Body of pancreas (tissue), 4 donors: ENCODE measurements around the gene CYTH3. TPM values are rescaled to one million over a fixed set of nuclear protein-coding genes. Genes with fewer than 3 reads are reported as not detected.
A peak's percentile ranks its signal among the peaks of the same experiment; 100 is the strongest.
"Not testable (repeated sequence)": the region's sequence is repeated elsewhere in the genome, so short reads cannot be mapped to it uniquely, and the experiment has no call there.

ENCODE experiments used
- ATAC-seq: fragments of 150-250 bp; one replicate; pipeline ENCODE4 v1.9.1; 2016
- DNase-seq, 4 donors: peaks; one replicate each; pipeline ENCODE4 v3.0.0-alpha.2; 2019
- H3K27ac ChIP-seq, 4 donors: fragments of 200-600 bp; sonication (generic); 1 replicate in 3 of 4; 2 replicates in 1 of 4; pipeline versions ENCODE4 v1.5.1 to v1.6.1; 2016 to 2019; ENCODE audit warnings: mild to moderate bottlenecking in 1 of 4, mixed read lengths in 1 of 4, moderate library complexity in 1 of 4
- H3K27me3 ChIP-seq, 2 donors: fragments of 200-600 bp; sonication (generic); one replicate each; pipeline ENCODE4 v1.6.0; 2016; ENCODE audit warnings: mild to moderate bottlenecking in 1 of 2
- H3K36me3 ChIP-seq, 2 donors: fragments of 200-600 bp; sonication (generic); replicated peaks in 1 of 2; 2 replicates each; pipeline ENCODE4 v1.5.1; 2016; ENCODE audit warnings: low read depth in 2 of 2; ENCODE audit not compliant: insufficient read depth in 1 of 2
- H3K4me1 ChIP-seq: fragments of 200-600 bp; sonication (generic); one replicate; pipeline ENCODE4 v1.6.0; 2016
- H3K4me3 ChIP-seq, 2 donors: fragments of 200-600 bp; sonication (generic); 1 replicate in 1 of 2; 2 replicates in 1 of 2; pipeline ENCODE4 v1.5.1; 2016 to 2019
- H3K9me3 ChIP-seq, 3 donors: fragments of 200-600 bp; sonication (generic); 1 replicate in 2 of 3; 2 replicates in 1 of 3; pipeline ENCODE4 v1.5.1; 2016
- CTCF ChIP-seq, 7 experiments: fragments of 450-650 bp in 4 of 7; fragments of 200-600 bp in 3 of 7; sonication (generic) in 3 of 7; IDR thresholded peaks; one replicate each; pipeline ENCODE4 v1.5.1; 2016 to 2019; ENCODE audit warnings: antibody characterized with exemption in 7 of 7
- POLR2A ChIP-seq, 3 donors: fragments of 450-650 bp; IDR thresholded peaks; one replicate each; pipeline ENCODE4 v1.6.1; 2016; ENCODE audit warnings: antibody characterized with exemption in 3 of 3, mild to moderate bottlenecking in 2 of 3
- WGBS, 2 donors: methylation state at CpG; one replicate each; pipeline ENCODE4 v1.1.5; 2017; 5-methylcytosine and 5-hydroxymethylcytosine counted together
- intact Hi-C: fragments of 100-400 bp; cut with DNase I; formaldehyde crosslinking; loops from one replicate; pipeline ENCODE4 v1.15.1; 2023
- total RNA-seq, 2 donors: library from RNA; depleted of rRNA; stranded (reverse); fragments of >200 nt; gene quantifications; one replicate each; pipeline ENCODE4 v1.1.0, GENCODE V29; 2016

Gene CYTH3
- total RNA-seq, 2 donors from 2014 or later: 14.0 to 18.8 TPM

GRCh38 chr7:6232116-6232515, 40.3 kb downstream of the CYTH3 start:
- Histone ChIP-seq H3K4me3 (no peak overlapping the region), H3K4me1 (peaks cover 4% of the 10 kb centered on the region), H3K9me3 (no peaks in the 10 kb centered on the region), H3K36me3 (no peaks in the 10 kb centered on the region), H3K27ac (no peak overlapping the region), H3K27me3 (no peaks in the 10 kb centered on the region)
- no peak for TF ChIP-seq CTCF (IDR thresholded peaks at IDR 0.05)
- intact Hi-C loops: no loop called here
- WGBS, 2 donors: 81 to 82% methylated on average over 3 of the region's 3 CpGs
- DNase-seq (no peak), ATAC-seq (no peak)

GRCh38 chr7:6231184-6231583, 41.2 kb downstream of the CYTH3 start:
- H3K4me3 ChIP-seq: no peak overlapping the region
- intact Hi-C loops: no loop called here
- ATAC-seq: no peak
- H3K36me3 ChIP-seq: no peaks in the 10 kb centered on the region
- TF ChIP-seq CTCF (IDR thresholded peaks at IDR 0.05) (no peak), POLR2A (IDR thresholded peaks at IDR 0.05) (no peak)
- peaks cover 4% of the 10 kb centered on the region for H3K4me1 ChIP-seq
- no peaks in the 10 kb centered on the region for H3K27me3 ChIP-seq
- no peak for DNase-seq
- 75 to 85% methylated on average over 7 of the region's 7 CpGs for WGBS, 2 donors
- H3K27ac ChIP-seq: no peak overlapping the region
- H3K9me3 ChIP-seq: no peaks in the 10 kb centered on the region

- H3K27me3 ChIP-seq, H3K9me3 ChIP-seq, H3K27ac ChIP-seq, ATAC-seq, H3K36me3 ChIP-seq, intact Hi-C loops, DNase-seq, H3K4me3 ChIP-seq, H3K4me1 ChIP-seq: not testable (repeated sequence)
- WGBS, 2 donors: 74 to 87% methylated on average over 7 to 9 of the region's 9 CpGs
Measured at GRCh38 chr7:6229284-6229683, 43.1 kb downstream of the CYTH3 start.

GRCh38 chr7:6228361-6229229, 43.8 kb downstream of the CYTH3 start:
- Histone ChIP-seq H3K36me3 (no peaks in the 10 kb centered on the region), H3K4me1 (peaks cover 4% of the 10 kb centered on the region), H3K27me3 (no peaks in the 10 kb centered on the region), H3K9me3 (no peaks in the 10 kb centered on the region), H3K27ac (no peak overlapping the region), H3K4me3 (no peak overlapping the region)
- intact Hi-C loops: no loop called here
- 64 to 66% methylated on average over 9 of the region's 9 CpGs for WGBS, 2 donors
- DNase-seq (peak in 1 of 4 donors; percentile 9), ATAC-seq (peak; percentile 18)
- TF ChIP-seq CTCF (IDR thresholded peaks at IDR 0.05): no peak
- TF ChIP-seq POLR2A (IDR thresholded peaks at IDR 0.05): no peak

GRCh38 chr7:6227294-6227846, 45.1 kb downstream of the CYTH3 start:
- TF ChIP-seq POLR2A (IDR thresholded peaks at IDR 0.05): no peak
- TF ChIP-seq CTCF (IDR thresholded peaks at IDR 0.05): no peak
- DNase-seq (no peak), ATAC-seq (no peak)
- Histone ChIP-seq H3K4me3 (no peak overlapping the region), H3K9me3 (no peaks in the 10 kb centered on the region), H3K27me3 (no peaks in the 10 kb centered on the region), H3K4me1 (peaks cover 4% of the 10 kb centered on the region), H3K27ac (peak overlapping the region in 1 of 4 donors; percentile 2), H3K36me3 (no peaks in the 10 kb centered on the region)
- intact Hi-C loops: no loop called here
- 69 to 77% methylated on average over 5 of the region's 5 CpGs for WGBS, 2 donors
